IMR-90 (cell line): ENCODE measurements around the gene HOXB6. TPM values are rescaled to one million over a fixed set of nuclear protein-coding genes. Genes with fewer than 3 reads are reported as not detected.

Source experiments
- ATAC-seq: fragments of 200-7000 bp; cut with Tn5 transposase; 2 replicates; pipeline ENCODE4 v1.9.1; 2020; ENCODE audit warnings: low read depth, mild to moderate bottlenecking, moderate library complexity
- BruUV-seq: library from RNA; stranded (reverse); fragments of 400-500 nt; replicated peaks from 2 replicates; lab custom pipeline; 2021; lab: Mats Ljungman, UMichigan
- CTCF ChIA-PET: fragments of 300-600 bp; formaldehyde crosslinking; extraction: SDS; loops from one replicate; lab custom pipeline; 2021; ENCODE audit warnings: antibody characterized with exemption; lab: Yijun Ruan, JAX
- POLR2A ChIA-PET: fragments of 300-600 bp; sonication (Branson Sonifier 250); formaldehyde crosslinking; loops from one replicate; lab custom pipeline; 2022; ENCODE audit warnings: antibody characterized with exemption; ENCODE audit not compliant: unreplicated experiment; lab: Charles Lee
- DNase-seq: peaks from one replicate; pipeline ENCODE4 v3.0.0; 2013
- H2AFZ ChIP-seq: replicated peaks from 2 replicates; pipeline ENCODE3; 2013; ENCODE audit warnings: low read length, mild to moderate bottlenecking; ENCODE audit not compliant: poor library complexity
- H2AK5ac ChIP-seq: 2 replicates; pipeline ENCODE4 v1.6.1; 2013; ENCODE audit warnings: low read depth, low read length, inconsistent platforms
- H2AK9ac ChIP-seq: replicated peaks from 2 replicates; pipeline ENCODE3; 2013; ENCODE audit warnings: mild to moderate bottlenecking, low read depth, low read length, moderate library complexity; ENCODE audit not compliant: poor library complexity
- H2BK120ac ChIP-seq: 2 replicates; pipeline ENCODE4 v1.6.1; 2013; ENCODE audit warnings: low read depth, low read length, inconsistent platforms
- H2BK15ac ChIP-seq: 3 replicates; pipeline ENCODE4 v1.6.1; 2013; ENCODE audit warnings: low read depth, low read length, inconsistent platforms
- H2BK20ac ChIP-seq: 2 replicates; pipeline ENCODE4 v1.6.1; 2013; ENCODE audit warnings: low read depth, mild to moderate bottlenecking, inconsistent platforms, low read length, moderate library complexity
- H2BK5ac ChIP-seq: 2 replicates; pipeline ENCODE4 v1.6.1; 2013; ENCODE audit warnings: mild to moderate bottlenecking, low read depth, low read length, inconsistent platforms; ENCODE audit not compliant: poor library complexity, severe bottlenecking
- H3K14ac ChIP-seq: replicated peaks from 2 replicates; pipeline ENCODE4 v1.6.1; 2013; ENCODE audit warnings: low read depth, low read length, inconsistent platforms
- H3K18ac ChIP-seq: 2 replicates; pipeline ENCODE4 v1.6.1; 2013; ENCODE audit warnings: low read depth, low read length, control low read depth
- H3K23ac ChIP-seq: 2 replicates; pipeline ENCODE4 v1.6.1; 2013; ENCODE audit warnings: low read depth, low read length, inconsistent platforms
- H3K27ac ChIP-seq: 2 replicates; pipeline ENCODE4 v1.5.1; 2013; ENCODE audit warnings: mild to moderate bottlenecking, control low read depth, low read length; ENCODE audit not compliant: insufficient read depth
- H3K27me3 ChIP-seq: 2 replicates; pipeline ENCODE4 v1.6.1; 2013; ENCODE audit warnings: low read length; ENCODE audit not compliant: control insufficient read depth, insufficient read depth
- H3K36me3 ChIP-seq: 2 replicates; pipeline ENCODE4 v1.6.1; 2013; ENCODE audit warnings: low read length, mixed read lengths; ENCODE audit not compliant: control insufficient read depth, insufficient read depth
- H3K4ac ChIP-seq: 2 replicates; pipeline ENCODE4 v1.6.1; 2013; ENCODE audit warnings: low read depth, low read length, inconsistent platforms
- H3K4me1 ChIP-seq: 2 replicates; pipeline ENCODE4 v1.6.1; 2013; ENCODE audit warnings: low read length, mixed read lengths; ENCODE audit not compliant: control insufficient read depth, insufficient read depth
- H3K4me2 ChIP-seq: 2 replicates; pipeline ENCODE4 v1.6.1; 2013; ENCODE audit warnings: low read depth, mild to moderate bottlenecking, control low read depth, low read length, moderate library complexity
- H3K4me3 ChIP-seq: 2 replicates; pipeline ENCODE4 v1.5.1; 2013; ENCODE audit warnings: low read depth, mild to moderate bottlenecking, control low read depth, low read length, moderate library complexity; ENCODE audit not compliant: insufficient read depth
- H3K56ac ChIP-seq: 2 replicates; pipeline ENCODE4 v1.6.1; 2013; ENCODE audit warnings: low read length, inconsistent platforms; ENCODE audit not compliant: insufficient read depth; ENCODE audit errors: extremely low read depth
- H3K79me1 ChIP-seq, 2 experiments: 2 replicates each; pipeline ENCODE4 v1.6.1; 2013; ENCODE audit warnings: low read length in 2 of 2, inconsistent platforms in 1 of 2, low read depth in 1 of 2
- H3K9ac ChIP-seq: 2 replicates; pipeline ENCODE4 v1.6.1; 2013; ENCODE audit warnings: low read depth, low read length, control low read depth
- H3K9me1 ChIP-seq: 2 replicates; pipeline ENCODE4 v1.6.1; 2013; ENCODE audit warnings: low read length, inconsistent platforms; ENCODE audit not compliant: insufficient read depth
- H3K9me3 ChIP-seq: 2 replicates; pipeline ENCODE4 v1.6.1; 2013; ENCODE audit warnings: low read length; ENCODE audit not compliant: control insufficient read depth, insufficient read depth
- H4K20me1 ChIP-seq: 2 replicates; pipeline ENCODE4 v1.6.1; 2013; ENCODE audit warnings: low read length, inconsistent platforms; ENCODE audit not compliant: insufficient read depth
- H4K5ac ChIP-seq: 2 replicates; pipeline ENCODE4 v1.6.1; 2013; ENCODE audit warnings: mild to moderate bottlenecking, low read depth, low read length, control low read depth
- H4K8ac ChIP-seq, 2 experiments: 2 replicates each; pipeline ENCODE4 v1.6.1; 2013; ENCODE audit warnings: low read depth in 2 of 2, low read length in 2 of 2, control low read depth in 1 of 2, inconsistent platforms in 1 of 2
- H4K91ac ChIP-seq: 2 replicates; pipeline ENCODE4 v1.6.1; 2013; ENCODE audit warnings: low read depth, low read length, inconsistent platforms; ENCODE audit not compliant: insufficient read depth
- BHLHE40 ChIP-seq: fragments of 150-350 bp; IDR thresholded peaks from 2 replicates; pipeline ENCODE4 v1.6.1; 2016; ENCODE audit warnings: mild to moderate bottlenecking, low read depth, low read length
- CEBPB ChIP-seq: IDR thresholded peaks from 2 replicates; pipeline ENCODE4 v1.6.1; 2012; ENCODE audit warnings: low read depth, low read length, improper control_type of control experiment
- CHD1 ChIP-seq: IDR thresholded peaks from 2 replicates; pipeline ENCODE4 v1.6.1; 2012; ENCODE audit warnings: low read depth, low read length, improper control_type of control experiment
- CTCF ChIP-seq: conservative IDR thresholded peaks from 2 replicates; pipeline ENCODE4 v1.5.1; 2012; ENCODE audit warnings: mild to moderate bottlenecking, low read depth, low read length, improper control_type of control experiment
- ELK1 ChIP-seq: fragments of 150-350 bp; IDR thresholded peaks from 2 replicates; pipeline ENCODE4 v1.6.1; 2016; ENCODE audit warnings: low read depth, mild to moderate bottlenecking, low read length, moderate library complexity, borderline replicate concordance
- FOS ChIP-seq: fragments of 150-350 bp; IDR thresholded peaks from 2 replicates; pipeline ENCODE4 v1.6.1; 2016; ENCODE audit warnings: low read depth, low read length
- MAZ ChIP-seq: IDR thresholded peaks from 2 replicates; pipeline ENCODE4 v1.6.1; 2012; ENCODE audit warnings: low read depth, mild to moderate bottlenecking, low read length, improper control_type of control experiment, moderate library complexity, borderline replicate concordance
- MXI1 ChIP-seq: IDR thresholded peaks from 2 replicates; pipeline ENCODE4 v1.6.1; 2012; ENCODE audit warnings: low read depth, mild to moderate bottlenecking, low read length, moderate library complexity, borderline replicate concordance
- NFE2L2 ChIP-seq: fragments of 150-350 bp; IDR thresholded peaks from 2 replicates; pipeline ENCODE4 v1.6.1; 2016; ENCODE audit warnings: low read depth, mild to moderate bottlenecking, low read length
- POLR2A ChIP-seq: IDR thresholded peaks from 2 replicates; pipeline ENCODE4 v1.6.1; 2012; ENCODE audit warnings: mild to moderate bottlenecking, low read depth, low read length
- RAD21 ChIP-seq: IDR thresholded peaks from 2 replicates; pipeline ENCODE4 v1.6.1; 2012; ENCODE audit warnings: low read length, improper control_type of control experiment
- RCOR1 ChIP-seq: IDR thresholded peaks from 2 replicates; pipeline ENCODE4 v1.6.1; 2012; ENCODE audit warnings: mild to moderate bottlenecking, low read length, improper control_type of control experiment; ENCODE audit not compliant: insufficient replicate concordance
- RFX5 ChIP-seq: IDR thresholded peaks from 2 replicates; pipeline ENCODE4 v1.8.0; 2012; ENCODE audit warnings: low read depth, mild to moderate bottlenecking, low read length, moderate library complexity
- SMC3 ChIP-seq: fragments of 150-350 bp; IDR thresholded peaks from 2 replicates; pipeline ENCODE4 v1.6.1; 2016; ENCODE audit warnings: low read depth, mild to moderate bottlenecking, antibody characterized with exemption, low read length, moderate library complexity
- USF2 ChIP-seq: fragments of 150-350 bp; IDR thresholded peaks from 2 replicates; pipeline ENCODE4 v1.6.1; 2017; ENCODE audit warnings: mild to moderate bottlenecking, antibody characterized with exemption, low read length, low read depth
- WGBS, 2 experiments: methylation state at CpG; one replicate each; pipeline versions ENCODE4 v1.1.5 to v1.1.7; 2013; ENCODE audit warnings: missing lambda C conversion rate in 2 of 2; ENCODE audit not compliant: insufficient read length in 1 of 2; ENCODE audit errors: extremely low coverage in 2 of 2; 5-methylcytosine and 5-hydroxymethylcytosine counted together
- dilution Hi-C: fragments of 300-500 bp; cut with HindIII; formaldehyde crosslinking; loops from one replicate; pipeline ENCODE4 v1.14.3; 2018; ENCODE audit warnings: low sequenced_read_pairs; ENCODE audit not compliant: unreplicated experiment
- in situ Hi-C: fragments of 300-500 bp; cut with MboI; formaldehyde crosslinking; loops from 3 replicates; pipeline ENCODE4 v1.14.3; 2019; ENCODE audit warnings: low sequenced_read_pairs, inconsistent platforms, mixed read lengths
- intact Hi-C: fragments of 100-400 bp; cut with micrococcal nuclease; formaldehyde crosslinking; loops from 2 replicates; pipeline ENCODE4 v1.10.0; 2022
- polyA plus RNA-seq, 3 experiments: library from polyadenylated mRNA; depleted of rRNA; stranded (reverse); fragments of >200 nt; gene quantifications; 2 replicates each; pipeline ENCODE4 v1.2.3, GENCODE V29; 2012; ENCODE audit warnings: low replicate concordance in 1 of 3
- total RNA-seq: library from RNA; depleted of rRNA; stranded (reverse); fragments of >200 nt; gene quantifications from 2 replicates; pipeline ENCODE4 v1.2.3, GENCODE V29; 2012

The HOXB6 gene
- total and polyA plus RNA-seq, 2 of the 4 experiments (the other 2 are of a cell fraction) = 11.1 to 42.2 TPM

- Histone ChIP-seq H2BK20ac (peak overlapping the region; percentile 76), H3K79me1 (no peaks in the 10 kb centered on the region), H3K9me3 (no peaks in the 10 kb centered on the region), H3K9ac (peak overlapping the region; percentile 64), H3K27ac (peak overlapping the region; percentile 99), H3K14ac (peak overlapping the region; percentile 92), H3K56ac (peak overlapping the region; percentile 81; the same call in 1 of the 2 replicates), H2AK9ac (peak overlapping the region; percentile 65), H3K27me3 (no peaks in the 10 kb centered on the region), H3K4me2 (peak overlapping the region; percentile 98), H2AFZ (peak overlapping the region; percentile 50), H4K8ac (peak overlapping the region; percentile 89), H3K4me1 (peaks cover 10% of the 10 kb centered on the region), H3K36me3 (peaks cover 14% of the 10 kb centered on the region; the same call in 1 of the 2 replicates), H2AK5ac (peak overlapping the region; percentile 76), H2BK120ac (peak overlapping the region; percentile 97), H3K18ac (peak overlapping the region; percentile 85), H4K91ac (peak overlapping the region; percentile 90), H3K4ac (peak overlapping the region; percentile 99), H3K23ac (peak overlapping the region; percentile 97), H4K5ac (peak overlapping the region; percentile 78), H3K4me3 (peak overlapping the region; percentile 91), H3K9me1 (no peaks in the 10 kb centered on the region; the same call in 1 of the 2 replicates), H2BK5ac (peak overlapping the region; percentile 99), H2BK15ac (peak overlapping the region; percentile 89; the same call in 2 of the 3 replicates), H4K20me1 (no peaks in the 10 kb centered on the region; the same call in 1 of the 2 replicates)
- ChIA-PET POLR2A (interaction anchor here (0.6 kb wide), 1 partner anchor 20 kb away, joined by 5 read pairs; no protein-coding TSS in a partner anchor), CTCF (interaction anchor here (1.7 kb wide), 1 partner anchor 92 kb away, joined by 4 read pairs; no protein-coding TSS in a partner anchor)
- 20% methylated on average over 1 of the region's 2 CpGs; no CpG with 5 or more reads in 1 of the 2 experiments for WGBS, 2 experiments
- intact Hi-C loops = no loop called here
- BruUV-seq = no TSS peak
- in situ Hi-C loops = no loop called here
- DNase-seq = peak; percentile 39
- ATAC-seq = no peak
- dilution Hi-C loops = no loop called here
- TF ChIP-seq MXI1 (no peak), CEBPB (no peak), ELK1 (no peak), RAD21 (no peak), BHLHE40 (no peak), CHD1 (no peak), RCOR1 (no peak), SMC3 (no peak), USF2 (no peak), CTCF (no peak), MAZ (no peak), FOS (no peak), NFE2L2 (no peak), POLR2A (no peak), RFX5 (no peak)
Measured at GRCh38 chr17:48584223-48584741, 20.5 kb downstream of the HOXB6 start.
